Uterus (tissue), 4 donors: ENCODE data around the gene CELF2. TPM values are rescaled to one million over a fixed set of nuclear protein-coding genes. Genes with fewer than 3 reads are reported as not detected.

ENCODE experiments used
- DNase-seq, 2 donors: peaks; one replicate each; pipeline ENCODE4 v3.0.0-alpha.2; 2019 to 2020
- H3K27ac ChIP-seq, 2 donors: fragments of 200-600 bp; sonication (generic); 1 replicate in 1 of 2; 2 replicates in 1 of 2; pipeline ENCODE4 v1.5.1; 2016 to 2018
- H3K27me3 ChIP-seq, 2 donors: fragments of 200-600 bp; sonication (generic); one replicate each; pipeline ENCODE4 v1.5.1; 2018 to 2019; ENCODE audit warnings: control low read depth in 1 of 2
- H3K36me3 ChIP-seq, 2 donors: fragments of 200-600 bp; sonication (generic); one replicate each; pipeline ENCODE4 v1.5.1; 2019; ENCODE audit warnings: control low read depth in 1 of 2
- H3K4me1 ChIP-seq, 2 donors: fragments of 200-600 bp; sonication (generic); one replicate each; pipeline ENCODE4 v1.5.1; 2018 to 2019; ENCODE audit warnings: control low read depth in 1 of 2
- H3K4me3 ChIP-seq, 2 donors: fragments of 200-600 bp; sonication (generic); 1 replicate in 1 of 2; 2 replicates in 1 of 2; pipeline ENCODE4 v1.5.1; 2018 to 2019; ENCODE audit warnings: mild to moderate bottlenecking in 1 of 2
- H3K9me3 ChIP-seq, 2 donors: fragments of 200-600 bp; sonication (generic); one replicate each; pipeline ENCODE4 v1.5.1; 2019; ENCODE audit warnings: control low read depth in 1 of 2
- CTCF ChIP-seq, 4 experiments: fragments of 200-600 bp in 2 of 4; fragments of 450-650 bp in 2 of 4; sonication (generic) in 2 of 4; IDR thresholded peaks; one replicate each; pipeline ENCODE4 v1.5.1; 2016 to 2019; ENCODE audit warnings: antibody characterized with exemption in 4 of 4, mild to moderate bottlenecking in 2 of 4, moderate library complexity in 1 of 4
- POLR2A ChIP-seq, 2 donors: fragments of 450-650 bp; IDR thresholded peaks; one replicate each; pipeline ENCODE4 v1.6.1; 2016; ENCODE audit warnings: antibody characterized with exemption in 2 of 2, mild to moderate bottlenecking in 1 of 2, moderate library complexity in 1 of 2
- intact Hi-C: fragments of 100-400 bp; cut with DNase I; formaldehyde crosslinking; loops from one replicate; pipeline ENCODE4 v1.15.1; 2023; ENCODE audit warnings: low total_unique reads
- total RNA-seq, 4 donors: library from RNA; depleted of rRNA in 3 of 4; stranded (reverse); fragments of >200 nt in 3 of 4; gene quantifications; one replicate each; pipeline versions ENCODE4 v1.1.0 to v1.2.4, GENCODE V29; 2014 to 2023
- donor health status: DM: yes; HTN: yes; CAD: no.

Gene CELF2
- total RNA-seq, 4 donors from 2014 or later: 12.8 to 59.2 (median 44.0) TPM

GRCh38 chr10:10989669-10990068 is 28.0 kb upstream of the CELF2 start:
- no peaks in the 10 kb centered on the region for H3K36me3 ChIP-seq
- intact Hi-C loops: no loop called here
- no peak for TF ChIP-seq POLR2A (IDR thresholded peaks at IDR 0.05)
- TF ChIP-seq CTCF (IDR thresholded peaks at IDR 0.05): no peak
- no peaks in the 10 kb centered on the region for H3K27me3 ChIP-seq
- DNase-seq: no peak
- H3K27ac ChIP-seq: no peak overlapping the region
- H3K4me3 ChIP-seq: no peak overlapping the region
- no peaks in the 10 kb centered on the region for H3K9me3 ChIP-seq
- no peaks in the 10 kb centered on the region for H3K4me1 ChIP-seq

- Histone ChIP-seq H3K27ac (no peak overlapping the region), H3K36me3 (no peaks in the 10 kb centered on the region), H3K9me3 (no peaks in the 10 kb centered on the region), H3K27me3 (no peaks in the 10 kb centered on the region), H3K4me3 (no peak overlapping the region), H3K4me1 (no peaks in the 10 kb centered on the region)
- no peak for TF ChIP-seq POLR2A (IDR thresholded peaks at IDR 0.05)
- TF ChIP-seq CTCF (IDR thresholded peaks at IDR 0.05): no peak
- intact Hi-C loops: no loop called here
- DNase-seq: no peak
Measured at GRCh38 chr10:10991144-10991543, 26.5 kb upstream of the CELF2 start.

GRCh38 chr10:10992072-10992471 is 25.6 kb upstream of the CELF2 start:
- no peaks in the 10 kb centered on the region for H3K9me3 ChIP-seq
- intact Hi-C loops: no loop called here
- no peak overlapping the region for H3K4me3 ChIP-seq
- H3K27ac ChIP-seq: no peak overlapping the region
- DNase-seq: no peak
- no peaks in the 10 kb centered on the region for H3K27me3 ChIP-seq
- H3K36me3 ChIP-seq: no peaks in the 10 kb centered on the region
- no peaks in the 10 kb centered on the region for H3K4me1 ChIP-seq
- TF ChIP-seq CTCF (IDR thresholded peaks at IDR 0.05) (no peak), POLR2A (IDR thresholded peaks at IDR 0.05) (no peak)

- TF ChIP-seq POLR2A (IDR thresholded peaks at IDR 0.05): no peak
- TF ChIP-seq CTCF (IDR thresholded peaks at IDR 0.05): no peak
Measured at GRCh38 chr10:10992961-10993714, 24.5 kb upstream of the CELF2 start.

GRCh38 chr10:10993785-10994184 is 23.9 kb upstream of the CELF2 start:
- Histone ChIP-seq H3K27me3 (no peaks in the 10 kb centered on the region), H3K9me3 (no peaks in the 10 kb centered on the region), H3K27ac (no peak overlapping the region), H3K4me1 (no peaks in the 10 kb centered on the region), H3K36me3 (no peaks in the 10 kb centered on the region), H3K4me3 (no peak overlapping the region)
- TF ChIP-seq POLR2A (IDR thresholded peaks at IDR 0.05) (no peak), CTCF (IDR thresholded peaks at IDR 0.05) (no peak)
- intact Hi-C loops: no loop called here
- DNase-seq: no peak

More at GRCh38 chr10:10992961-10993714, 24.5 kb upstream of the CELF2 start:
- H3K9me3 ChIP-seq: no peaks in the 10 kb centered on the region
- no peak overlapping the region for H3K27ac ChIP-seq
- no peaks in the 10 kb centered on the region for H3K4me1 ChIP-seq
- no peak for DNase-seq
- no peaks in the 10 kb centered on the region for H3K27me3 ChIP-seq
- no peaks in the 10 kb centered on the region for H3K36me3 ChIP-seq
- intact Hi-C loops: no loop called here
- no peak overlapping the region for H3K4me3 ChIP-seq
